Thyroid gland (tissue), 4 donors: ENCODE measurements around the gene IQGAP3.

Experiments used
- POLR2A ChIP-seq, 2 donors: fragments of 450-650 bp; IDR thresholded peaks; one replicate each; pipeline ENCODE4 v1.6.1; 2017; ENCODE audit warnings: antibody characterized with exemption in 2 of 2, mild to moderate bottlenecking in 2 of 2, moderate library complexity in 1 of 2
- TF ChIP-seq, protein P1 (sequence below), 6 experiments: fragments of 200-600 bp in 3 of 6; fragments of 450-650 bp in 3 of 6; sonication (generic) in 3 of 6; IDR thresholded peaks; one replicate each; pipeline ENCODE4 v1.5.1; 2016 to 2019; ENCODE audit warnings: antibody characterized with exemption in 6 of 6, mild to moderate bottlenecking in 2 of 6, inconsistent platforms in 1 of 6, moderate library complexity in 1 of 6

DNA sequence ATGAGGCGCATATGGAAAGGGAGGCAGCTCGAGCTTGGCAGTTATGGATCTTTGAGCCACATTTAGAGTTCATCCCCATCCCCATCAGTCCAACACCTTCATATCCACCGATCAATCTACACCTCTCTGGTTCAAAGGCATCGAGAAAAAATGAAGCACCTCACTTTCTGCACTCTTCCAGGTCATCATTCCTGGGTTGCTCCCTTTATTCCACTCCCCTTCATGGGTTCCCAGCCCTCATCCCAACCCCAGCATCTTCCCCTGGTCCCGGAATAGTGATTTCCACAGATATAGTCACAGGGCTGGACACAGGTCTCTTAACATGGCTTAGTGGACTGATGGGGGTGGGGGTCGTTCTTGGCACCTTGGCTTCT is 47.2 kb upstream of the IQGAP3 start:
- TF ChIP-seq, protein P1, sequence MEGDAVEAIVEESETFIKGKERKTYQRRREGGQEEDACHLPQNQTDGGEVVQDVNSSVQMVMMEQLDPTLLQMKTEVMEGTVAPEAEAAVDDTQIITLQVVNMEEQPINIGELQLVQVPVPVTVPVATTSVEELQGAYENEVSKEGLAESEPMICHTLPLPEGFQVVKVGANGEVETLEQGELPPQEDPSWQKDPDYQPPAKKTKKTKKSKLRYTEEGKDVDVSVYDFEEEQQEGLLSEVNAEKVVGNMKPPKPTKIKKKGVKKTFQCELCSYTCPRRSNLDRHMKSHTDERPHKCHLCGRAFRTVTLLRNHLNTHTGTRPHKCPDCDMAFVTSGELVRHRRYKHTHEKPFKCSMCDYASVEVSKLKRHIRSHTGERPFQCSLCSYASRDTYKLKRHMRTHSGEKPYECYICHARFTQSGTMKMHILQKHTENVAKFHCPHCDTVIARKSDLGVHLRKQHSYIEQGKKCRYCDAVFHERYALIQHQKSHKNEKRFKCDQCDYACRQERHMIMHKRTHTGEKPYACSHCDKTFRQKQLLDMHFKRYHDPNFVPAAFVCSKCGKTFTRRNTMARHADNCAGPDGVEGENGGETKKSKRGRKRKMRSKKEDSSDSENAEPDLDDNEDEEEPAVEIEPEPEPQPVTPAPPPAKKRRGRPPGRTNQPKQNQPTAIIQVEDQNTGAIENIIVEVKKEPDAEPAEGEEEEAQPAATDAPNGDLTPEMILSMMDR (IDR thresholded peaks at IDR 0.05) = no peak
- no peak for TF ChIP-seq POLR2A (IDR thresholded peaks at IDR 0.05)
